Endothelial cell of umbilical vein (primary cell): Measurements from ENCODE around the gene HTRA1.

Experiments used
- GATA2 ChIP-seq: IDR thresholded peaks from 2 replicates; pipeline ENCODE4 v1.7.0; 2011; ENCODE audit warnings: low read depth, mild to moderate bottlenecking, moderate library complexity, mixed read lengths, low read length; ENCODE audit not compliant: insufficient read length, insufficient read depth
- MAX ChIP-seq: IDR thresholded peaks from 2 replicates; pipeline ENCODE4 v1.6.1; 2011; ENCODE audit not compliant: insufficient read depth, insufficient read length
- POLR2A ChIP-seq: IDR thresholded peaks from 2 replicates; pipeline ENCODE4 v1.6.1; 2012; ENCODE audit warnings: low read depth, mild to moderate bottlenecking, control low read depth, low read length
- POLR2AphosphoS5 ChIP-seq: IDR thresholded peaks from 2 replicates; pipeline ENCODE4 v1.6.1; 2012; ENCODE audit warnings: low read depth, mild to moderate bottlenecking, control low read depth, low read length, moderate library complexity; ENCODE audit not compliant: insufficient read depth
- TF ChIP-seq, protein P1 (sequence below), 2 donors: IDR thresholded peaks; 1 replicate in 1 of 2; 2 replicates in 1 of 2; pipeline ENCODE4 v1.5.1; 2011; ENCODE audit warnings: low read length in 2 of 2, mild to moderate bottlenecking in 2 of 2, moderate library complexity in 2 of 2, control low read depth in 1 of 2, inconsistent platforms in 1 of 2, low read depth in 1 of 2; ENCODE audit not compliant: insufficient read depth in 1 of 2; ENCODE audit errors: extremely low read depth in 1 of 2

DNA sequence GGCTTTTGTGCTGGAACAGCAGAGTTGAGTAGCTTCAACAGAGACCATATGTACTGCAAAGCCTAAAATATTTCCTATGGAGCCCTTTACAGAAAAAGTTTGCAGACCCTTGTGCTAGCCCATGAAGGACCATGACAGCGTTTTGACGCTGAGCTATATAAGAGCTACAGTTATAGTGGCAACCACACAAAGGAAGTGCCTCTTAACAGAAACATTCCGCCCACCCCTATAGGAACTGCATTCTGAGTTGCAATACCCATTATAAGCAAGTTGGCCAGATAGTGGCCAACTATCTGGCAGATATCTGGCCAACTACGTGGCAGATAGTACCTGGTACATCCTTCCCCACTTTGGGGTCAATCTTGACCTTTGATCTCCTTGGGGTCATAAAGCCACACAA lies 51.7 kb downstream of the HTRA1 start:
- TF ChIP-seq, protein P1, sequence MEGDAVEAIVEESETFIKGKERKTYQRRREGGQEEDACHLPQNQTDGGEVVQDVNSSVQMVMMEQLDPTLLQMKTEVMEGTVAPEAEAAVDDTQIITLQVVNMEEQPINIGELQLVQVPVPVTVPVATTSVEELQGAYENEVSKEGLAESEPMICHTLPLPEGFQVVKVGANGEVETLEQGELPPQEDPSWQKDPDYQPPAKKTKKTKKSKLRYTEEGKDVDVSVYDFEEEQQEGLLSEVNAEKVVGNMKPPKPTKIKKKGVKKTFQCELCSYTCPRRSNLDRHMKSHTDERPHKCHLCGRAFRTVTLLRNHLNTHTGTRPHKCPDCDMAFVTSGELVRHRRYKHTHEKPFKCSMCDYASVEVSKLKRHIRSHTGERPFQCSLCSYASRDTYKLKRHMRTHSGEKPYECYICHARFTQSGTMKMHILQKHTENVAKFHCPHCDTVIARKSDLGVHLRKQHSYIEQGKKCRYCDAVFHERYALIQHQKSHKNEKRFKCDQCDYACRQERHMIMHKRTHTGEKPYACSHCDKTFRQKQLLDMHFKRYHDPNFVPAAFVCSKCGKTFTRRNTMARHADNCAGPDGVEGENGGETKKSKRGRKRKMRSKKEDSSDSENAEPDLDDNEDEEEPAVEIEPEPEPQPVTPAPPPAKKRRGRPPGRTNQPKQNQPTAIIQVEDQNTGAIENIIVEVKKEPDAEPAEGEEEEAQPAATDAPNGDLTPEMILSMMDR (IDR thresholded peaks at IDR 0.05; ENCODE audit: extremely low read depth in 1 of 2, insufficient read depth in 1 of 2, low read depth in 1 of 2, low read length in 2 of 2) = no peak
- TF ChIP-seq MAX (no peak), POLR2AphosphoS5 (no peak), GATA2 (no peak), POLR2A (no peak)
